ENCODE data around the gene NCOA1.
"Not testable (repeated sequence)": the region's sequence is repeated elsewhere in the genome, so short reads cannot be mapped to it uniquely, and the experiment has no call there.

The NCOA1 gene

GRCh38 chr2:24559473-24560113 is 68.5 kb downstream of the NCOA1 start:
- DNase-seq (ENCODE audit: low read depth, low spot score): no peak
- no peak overlapping the region for H3K4me3 ChIP-seq (ENCODE audit: low read length)

DNA sequence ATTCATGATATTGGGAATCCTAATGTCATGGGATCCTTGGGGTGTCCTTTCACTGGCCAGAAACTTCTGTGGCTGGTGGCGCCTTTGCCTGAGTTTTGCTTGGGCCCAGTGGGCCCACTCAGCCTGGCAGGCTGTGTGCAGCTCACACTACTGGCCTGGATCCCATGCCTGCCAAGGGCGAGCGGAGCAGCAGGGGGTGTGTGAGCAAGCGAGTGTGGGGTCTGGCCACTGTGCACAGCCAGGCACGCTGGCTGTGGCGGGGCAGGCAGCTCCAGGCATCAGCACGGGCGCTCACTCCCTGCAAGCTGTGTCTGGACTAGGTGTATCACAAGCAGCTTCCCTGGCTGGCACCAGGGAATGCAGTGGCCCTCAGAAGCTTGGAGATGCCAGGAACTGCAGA is 74.5 kb downstream of the NCOA1 start:
- H3K4me3 ChIP-seq (ENCODE audit: low read length): no peak overlapping the region
- DNase-seq (ENCODE audit: low read depth, low spot score): no peak

DNA sequence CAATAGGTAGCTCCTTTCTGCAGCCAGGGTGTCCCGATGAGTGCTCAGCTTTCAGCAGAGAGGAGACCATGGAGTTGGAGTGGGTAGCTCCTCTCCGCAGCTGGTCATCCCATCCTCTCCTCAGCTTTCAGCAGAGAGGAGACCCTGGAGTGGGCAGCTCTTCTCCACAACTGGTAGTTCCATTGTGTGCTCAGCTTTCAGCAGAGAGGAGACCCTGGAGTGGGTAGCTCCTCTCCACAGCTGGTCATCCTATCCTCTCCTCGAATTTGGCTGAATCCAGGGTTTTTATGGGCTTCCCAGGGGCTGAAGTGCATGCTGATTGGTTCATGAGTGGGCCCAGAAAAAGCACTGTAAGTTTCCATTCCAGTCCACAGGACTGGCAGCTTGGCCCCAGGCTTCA is 75.2 kb downstream of the NCOA1 start:
- DNase-seq (ENCODE audit: low read depth, low spot score): no peak
- H3K4me3 ChIP-seq (ENCODE audit: low read length): no peak overlapping the region

- DNase-seq (ENCODE audit: low read depth, low spot score): no peak
- H3K4me3 ChIP-seq (ENCODE audit: low read length): no peak overlapping the region
These were observed 75.6 kb downstream of the NCOA1 start for GRCh38 chr2:24566630-24567029.

DNA sequence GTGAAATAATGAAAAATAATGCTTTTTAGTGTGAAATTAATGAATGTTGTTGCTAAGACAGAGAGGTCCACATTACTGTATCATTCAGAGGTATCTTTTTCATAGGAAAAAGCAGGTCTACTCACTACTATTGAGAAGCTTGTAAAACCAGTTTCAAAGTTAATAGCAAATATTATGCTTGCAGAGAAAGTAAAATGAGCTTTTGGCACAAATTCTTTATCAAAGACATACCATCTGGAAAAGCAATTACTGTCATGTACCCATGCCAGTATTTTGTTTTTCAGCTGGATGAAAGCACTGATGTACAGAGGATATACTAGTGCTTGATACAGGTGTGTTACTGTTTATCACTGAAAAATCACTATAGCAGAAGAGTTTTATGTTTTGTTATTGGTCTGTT is 77.5 kb downstream of the NCOA1 start:
- H3K4me3 ChIP-seq (ENCODE audit: low read length): no peak overlapping the region
- no peak for DNase-seq (ENCODE audit: low read depth, low spot score)

DNA sequence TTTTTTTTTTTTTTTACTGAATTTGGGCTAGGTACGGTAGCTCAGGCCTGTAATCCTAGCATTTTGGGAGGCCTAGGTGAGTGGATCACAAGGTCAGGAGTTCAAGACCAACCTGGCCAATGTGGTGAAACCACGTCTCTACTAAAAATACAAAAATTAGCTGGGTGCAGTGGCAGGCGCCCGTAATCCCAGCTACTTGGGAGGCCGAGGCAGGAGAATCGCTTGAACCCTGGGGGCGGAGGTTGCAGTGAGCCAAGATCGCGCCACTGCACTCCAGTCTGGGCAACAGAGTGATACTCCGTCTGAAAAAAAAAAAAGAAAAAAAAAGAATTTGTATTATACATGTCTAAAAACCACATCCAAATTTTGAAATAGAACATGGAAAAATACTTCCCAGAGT is 78.5 kb downstream of the NCOA1 start:
- not testable (repeated sequence) for DNase-seq (ENCODE audit: low read depth, low spot score); H3K4me3 ChIP-seq (ENCODE audit: low read length)

DNA sequence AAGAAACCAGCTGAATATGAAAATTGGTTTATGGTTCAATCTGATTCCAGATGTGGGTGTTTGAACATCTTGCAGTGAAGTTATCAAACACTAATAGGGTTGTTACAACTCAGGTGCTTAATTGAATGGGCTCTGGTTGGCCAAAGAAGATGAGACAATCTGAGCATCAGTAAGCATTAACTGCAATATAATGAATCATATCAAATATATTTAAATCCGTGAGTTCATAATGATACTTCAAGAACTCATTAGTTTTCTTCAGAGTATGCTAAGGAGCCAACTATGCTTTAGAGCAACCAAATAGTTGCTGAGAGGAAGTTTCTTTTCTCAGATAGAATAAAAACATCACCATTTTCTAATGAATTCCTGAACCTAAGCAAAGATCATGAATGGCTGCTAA is 79.2 kb downstream of the NCOA1 start:
- no peak overlapping the region for H3K4me3 ChIP-seq (ENCODE audit: low read length)
- DNase-seq (ENCODE audit: low read depth, low spot score): no peak

- DNase-seq (ENCODE audit: low read depth, low spot score): no peak
- H3K4me3 ChIP-seq (ENCODE audit: low read length): no peak overlapping the region
These were observed 80.9 kb downstream of the NCOA1 start for GRCh38 chr2:24571828-24572442.

DNA sequence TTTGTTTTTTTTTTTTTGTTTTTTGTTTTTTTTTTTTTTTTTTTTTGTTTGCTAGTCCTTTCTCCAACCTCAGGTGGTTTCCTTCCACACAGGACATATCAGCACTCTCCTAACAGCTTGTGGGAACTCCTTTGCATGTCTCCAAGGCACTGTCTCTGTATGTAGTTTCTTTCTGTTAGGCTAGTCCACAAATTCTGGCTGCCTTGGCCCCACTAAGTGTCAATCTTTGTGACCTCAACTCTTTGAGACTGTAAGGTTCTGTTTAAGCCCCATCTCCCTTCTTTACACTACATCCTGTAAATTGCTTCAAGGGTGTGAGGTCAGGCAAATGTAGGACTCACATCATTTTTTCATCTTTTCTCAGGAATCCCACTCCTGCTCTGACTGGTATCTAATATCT is 85.1 kb downstream of the NCOA1 start:
- DNase-seq (ENCODE audit: low read depth, low spot score): no peak
- no peak overlapping the region for H3K4me3 ChIP-seq (ENCODE audit: low read length)

- no peak for DNase-seq (ENCODE audit: low read depth, low spot score)
- no peak overlapping the region for H3K4me3 ChIP-seq (ENCODE audit: low read length)
These were observed 85.6 kb downstream of the NCOA1 start for GRCh38 chr2:24576617-24577016.

GRCh38 chr2:24577481-24577880 is 86.4 kb downstream of the NCOA1 start:
- no peak overlapping the region for H3K4me3 ChIP-seq (ENCODE audit: low read length)
- no peak for DNase-seq (ENCODE audit: low read depth, low spot score)

GRCh38 chr2:24579053-24579803 is 88.2 kb downstream of the NCOA1 start:
- H3K4me3 ChIP-seq (ENCODE audit: low read length): no peak overlapping the region
- DNase-seq (ENCODE audit: low read depth, low spot score): no peak

DNA sequence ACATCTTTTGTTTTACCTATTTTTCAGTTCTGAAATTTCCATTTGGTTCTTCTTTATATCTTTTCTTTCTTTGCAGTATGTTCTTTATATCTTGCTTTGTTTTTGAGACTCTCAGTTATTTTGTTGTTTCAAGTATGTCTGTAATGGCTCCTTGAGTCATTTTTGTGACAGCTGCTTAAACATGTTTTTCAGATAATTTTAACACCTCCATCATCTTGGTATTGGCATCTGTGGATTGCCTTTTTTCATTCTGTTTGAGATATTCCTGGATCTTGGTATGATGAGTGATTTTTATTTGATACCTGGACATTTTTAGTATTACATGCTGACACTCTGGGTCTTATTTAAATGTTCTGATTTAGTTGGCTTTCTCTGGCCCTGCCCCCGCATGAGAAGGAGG is 89.5 kb downstream of the NCOA1 start:
- DNase-seq (ENCODE audit: low read depth, low spot score): no peak
- no peak overlapping the region for H3K4me3 ChIP-seq (ENCODE audit: low read length)

- not testable (repeated sequence) for H3K4me3 ChIP-seq (ENCODE audit: low read length); DNase-seq (ENCODE audit: low read depth, low spot score)
These were observed 90.9 kb downstream of the NCOA1 start for GRCh38 chr2:24581971-24582370.

DNA sequence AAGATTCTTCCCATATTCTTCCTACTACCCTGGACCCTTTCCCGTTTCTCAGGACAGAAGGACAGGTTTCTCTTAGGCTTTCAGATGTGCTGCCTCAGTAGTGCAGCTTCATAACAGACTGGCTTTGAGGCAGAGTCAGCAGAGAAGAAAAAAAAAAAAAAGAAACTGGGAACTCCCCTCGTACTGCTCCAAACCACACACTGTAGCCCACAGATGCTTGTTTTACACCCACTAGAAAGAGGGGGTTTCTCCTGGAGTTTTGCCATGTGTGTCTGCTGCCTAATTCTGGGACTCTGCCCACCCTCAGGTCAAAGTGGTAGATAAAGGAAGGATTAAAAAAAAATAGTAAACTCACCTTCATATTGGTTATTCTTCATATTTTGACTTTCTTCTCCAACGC is 95.9 kb downstream of the NCOA1 start:
- no peak for DNase-seq (ENCODE audit: low read depth, low spot score)
- no peak overlapping the region for H3K4me3 ChIP-seq (ENCODE audit: low read length)

DNA sequence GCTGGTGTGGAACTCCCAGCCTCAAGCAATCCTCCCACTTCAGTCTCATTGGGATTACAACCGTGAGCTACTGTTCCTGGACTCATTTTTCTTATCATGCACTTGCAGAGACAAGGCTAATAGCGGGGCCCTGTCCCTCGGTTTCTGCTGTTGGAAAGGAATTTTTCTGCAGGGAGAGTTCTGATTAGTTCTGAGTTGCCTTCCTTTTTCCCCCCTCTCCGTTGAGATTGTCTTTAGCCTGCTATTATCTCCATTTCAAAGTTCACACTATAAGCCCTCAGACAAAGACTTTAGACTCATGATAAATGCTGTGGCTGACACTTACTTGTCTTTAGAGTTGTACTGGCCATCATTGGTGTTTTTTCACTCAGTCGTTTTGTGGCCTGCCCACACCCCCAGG is 97.2 kb downstream of the NCOA1 start:
- H3K4me3 ChIP-seq (ENCODE audit: low read length): no peak overlapping the region
- no peak for DNase-seq (ENCODE audit: low read depth, low spot score)

GRCh38 chr2:24592441-24593100 is 101.5 kb downstream of the NCOA1 start:
- DNase-seq (ENCODE audit: low read depth, low spot score): no peak
- no peak overlapping the region for H3K4me3 ChIP-seq (ENCODE audit: low read length)

- no peak for DNase-seq (ENCODE audit: low read depth, low spot score)
- no peak overlapping the region for H3K4me3 ChIP-seq (ENCODE audit: low read length)
These were observed 103.2 kb downstream of the NCOA1 start for GRCh38 chr2:24594283-24594682.

DNA sequence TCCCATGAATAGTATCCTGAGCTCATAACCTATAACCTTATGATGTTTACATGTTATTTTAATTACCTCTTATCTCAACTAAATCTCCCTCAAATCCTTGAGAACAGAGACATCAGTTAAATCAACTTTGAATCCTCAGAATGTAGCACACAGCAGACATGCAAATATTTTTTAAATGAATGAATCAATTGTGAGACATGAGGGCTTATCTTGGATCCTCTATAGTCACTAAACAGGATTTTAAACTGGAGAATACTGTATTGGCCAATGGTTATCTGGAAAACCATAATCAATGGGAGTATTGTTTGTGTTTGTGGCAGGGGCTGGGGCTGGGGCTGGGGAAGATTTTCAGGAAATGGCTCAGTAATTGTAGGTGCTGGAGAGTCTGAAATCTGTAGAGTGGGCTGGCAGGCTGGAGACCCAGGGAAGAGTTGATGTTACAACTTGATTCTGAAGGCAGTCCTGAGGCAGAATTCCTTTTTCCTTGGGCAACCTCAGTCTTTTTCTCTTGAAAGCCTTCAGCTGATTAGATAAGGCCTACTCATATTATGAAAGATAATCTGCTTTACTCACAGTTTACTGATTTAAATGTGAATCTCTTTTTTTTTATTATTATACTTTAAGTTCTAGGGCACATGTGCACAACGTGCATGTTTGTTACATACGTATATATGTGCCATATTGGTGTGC is 106.3 kb downstream of the NCOA1 start:
- DNase-seq (ENCODE audit: low read depth, low spot score): no peak
- H3K4me3 ChIP-seq (ENCODE audit: low read length): no peak overlapping the region

GRCh38 chr2:24600140-24600539 is 109.1 kb downstream of the NCOA1 start:
- not testable (repeated sequence) for H3K4me3 ChIP-seq (ENCODE audit: low read length); DNase-seq (ENCODE audit: low read depth, low spot score)
